BLaER1 (cell line): ENCODE data around the gene URM1.

ENCODE experiments used
- H3K27ac ChIP-seq: shearing (Covaris generic); formaldehyde crosslinking; 2 replicates; pipeline ENCODE4 v1.8.1; 2022
- H3K27me3 ChIP-seq: shearing (Covaris generic); formaldehyde crosslinking; 2 replicates; pipeline ENCODE4 v1.8.1; 2022
- H3K36me3 ChIP-seq: shearing (Covaris generic); formaldehyde crosslinking; 2 replicates; pipeline ENCODE4 v1.8.1; 2022
- H3K4me1 ChIP-seq: shearing (Covaris generic); formaldehyde crosslinking; 2 replicates; pipeline ENCODE4 v1.8.1; 2022
- H3K4me2 ChIP-seq: shearing (Covaris generic); formaldehyde crosslinking; 2 replicates; pipeline ENCODE4 v1.8.1; 2022
- H3K4me3 ChIP-seq: shearing (Covaris generic); formaldehyde crosslinking; 2 replicates; pipeline ENCODE4 v1.8.1; 2022
- H3K9ac ChIP-seq: shearing (Covaris generic); formaldehyde crosslinking; 2 replicates; pipeline ENCODE4 v1.8.1; 2022
- H3K9me3 ChIP-seq: shearing (Covaris generic); formaldehyde crosslinking; 2 replicates; pipeline ENCODE4 v1.8.1; 2022
- H4K20me1 ChIP-seq: shearing (Covaris generic); formaldehyde crosslinking; 2 replicates; pipeline ENCODE4 v1.8.1; 2022
- Cebpa-rat ChIP-seq: shearing (Covaris generic); IDR thresholded peaks from 2 replicates; pipeline ENCODE4 v1.8.1; 2022

The URM1 gene

DNA sequence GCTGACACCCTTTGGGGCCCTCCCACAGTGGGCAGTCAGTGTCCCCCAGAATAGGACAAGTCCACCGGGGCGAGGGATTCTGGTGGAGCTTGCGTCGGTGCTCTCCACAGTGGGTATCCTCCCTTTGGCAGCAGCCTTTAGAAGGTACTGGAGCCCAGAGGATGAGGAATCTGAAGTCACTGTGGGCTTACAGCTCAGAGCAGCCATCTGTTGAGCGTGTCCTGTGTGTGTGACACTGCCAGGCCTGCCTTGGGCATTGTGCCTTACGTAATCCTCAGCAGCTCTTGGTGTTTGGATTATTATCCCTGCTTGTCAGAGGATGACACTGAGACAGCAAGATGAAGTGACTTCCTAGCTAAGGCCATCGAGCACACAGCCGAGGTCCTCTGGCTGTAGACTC is 12.6 kb downstream of the URM1 start:
- Histone ChIP-seq H3K9me3 (no peaks in the 10 kb centered on the region), H3K36me3 (peaks cover 100% of the 10 kb centered on the region), H3K27me3 (no peaks in the 10 kb centered on the region), H3K4me1 (no peaks in the 10 kb centered on the region), H4K20me1 (peaks cover 85% of the 10 kb centered on the region), H3K27ac (no peak overlapping the region), H3K4me2 (no peak overlapping the region), H3K4me3 (no peak overlapping the region), H3K9ac (no peak overlapping the region)
- no peak for TF ChIP-seq Cebpa-rat

DNA sequence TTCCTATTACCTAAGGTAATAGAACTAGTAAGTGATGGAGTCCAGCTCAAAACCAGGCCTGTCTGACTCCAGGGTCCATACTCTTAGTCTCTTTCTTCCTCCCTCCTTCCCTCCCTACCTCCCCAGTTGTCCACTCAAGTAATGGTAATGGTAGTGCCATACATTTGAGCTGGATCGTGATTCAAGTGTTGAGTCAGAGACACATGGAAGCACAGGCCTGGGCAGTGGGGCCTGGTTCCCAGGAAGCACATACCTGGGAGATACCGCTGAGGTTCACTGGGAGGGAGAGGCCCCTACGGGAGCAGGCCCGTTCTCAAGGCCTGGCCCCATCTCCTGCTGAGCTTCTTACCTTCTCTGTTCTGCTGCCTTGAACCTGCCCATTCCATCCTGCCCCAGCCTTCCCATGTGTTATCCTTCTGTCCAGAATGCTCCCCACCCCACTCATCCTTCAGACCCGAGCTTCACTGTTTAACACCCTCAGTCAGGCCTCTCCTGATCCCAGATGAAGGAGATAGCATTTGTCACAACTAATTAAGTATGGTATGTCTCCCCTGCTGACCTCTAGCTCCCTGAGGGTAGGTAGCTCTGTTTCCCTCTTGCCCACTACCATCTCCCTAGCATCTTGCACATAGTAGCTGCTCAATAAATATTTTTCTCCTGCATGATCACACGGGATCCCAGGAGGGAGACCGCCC is 13.8 kb downstream of the URM1 start:
- H3K4me2 ChIP-seq: no peak overlapping the region
- H4K20me1 ChIP-seq: peaks cover 81% of the 10 kb centered on the region
- no peak overlapping the region for H3K4me3 ChIP-seq
- no peak overlapping the region for H3K9ac ChIP-seq
- no peak for TF ChIP-seq Cebpa-rat
- H3K27ac ChIP-seq: no peak overlapping the region
- H3K9me3 ChIP-seq: no peaks in the 10 kb centered on the region
- no peaks in the 10 kb centered on the region for H3K27me3 ChIP-seq
- peaks cover 100% of the 10 kb centered on the region for H3K36me3 ChIP-seq
- H3K4me1 ChIP-seq: no peaks in the 10 kb centered on the region

DNA sequence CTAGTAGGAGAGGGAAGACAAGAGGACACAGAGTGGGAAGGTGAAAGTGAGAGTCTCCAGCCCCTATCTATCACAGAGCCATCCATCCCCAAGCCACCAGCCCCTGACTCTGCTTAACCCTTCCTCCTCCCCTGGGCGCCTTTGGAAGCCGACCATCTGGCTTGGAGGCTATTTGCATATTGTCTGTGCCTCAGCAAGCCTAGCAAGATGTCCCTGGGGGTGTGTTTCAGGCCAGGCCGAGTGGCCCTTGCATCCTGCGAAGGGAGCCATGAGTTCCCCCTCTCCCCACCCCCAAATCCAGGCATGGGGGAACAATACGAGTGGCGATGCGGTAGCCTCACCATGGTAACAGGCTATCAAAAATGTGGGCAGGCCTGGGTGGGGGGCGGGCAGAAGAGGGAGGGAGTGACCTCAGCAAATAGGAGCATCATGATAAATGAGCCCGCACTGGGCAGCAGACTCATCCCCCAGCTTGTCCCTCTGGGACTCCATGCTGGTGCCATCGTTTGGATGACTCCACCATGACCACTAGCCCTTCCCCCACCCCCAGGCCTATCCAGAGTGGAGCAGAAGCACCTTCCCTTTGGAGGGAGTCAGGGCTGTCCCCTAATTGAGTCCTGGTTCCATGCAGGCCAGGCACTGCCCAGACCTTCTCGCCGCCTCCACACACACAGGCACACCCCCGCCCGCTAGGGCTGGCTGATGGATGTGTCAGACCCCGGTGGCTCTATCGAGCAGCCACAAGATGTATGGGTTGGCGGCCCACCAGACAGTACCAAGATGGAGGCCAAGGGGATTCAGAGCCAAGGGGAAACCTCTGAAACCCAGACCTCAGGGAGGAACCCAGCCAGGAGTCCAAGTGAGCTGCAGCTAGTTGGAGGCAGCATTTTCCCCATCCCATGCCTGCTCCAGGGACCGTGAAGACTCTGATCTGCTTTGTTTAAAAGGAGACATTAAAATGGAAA is 14.6 kb downstream of the URM1 start:
- Histone ChIP-seq H3K36me3 (peaks cover 100% of the 10 kb centered on the region), H3K9ac (no peak overlapping the region), H3K9me3 (no peaks in the 10 kb centered on the region), H3K4me1 (no peaks in the 10 kb centered on the region), H3K27me3 (no peaks in the 10 kb centered on the region), H3K4me3 (no peak overlapping the region), H4K20me1 (peaks cover 74% of the 10 kb centered on the region), H3K4me2 (no peak overlapping the region), H3K27ac (no peak overlapping the region)
- no peak for TF ChIP-seq Cebpa-rat

DNA sequence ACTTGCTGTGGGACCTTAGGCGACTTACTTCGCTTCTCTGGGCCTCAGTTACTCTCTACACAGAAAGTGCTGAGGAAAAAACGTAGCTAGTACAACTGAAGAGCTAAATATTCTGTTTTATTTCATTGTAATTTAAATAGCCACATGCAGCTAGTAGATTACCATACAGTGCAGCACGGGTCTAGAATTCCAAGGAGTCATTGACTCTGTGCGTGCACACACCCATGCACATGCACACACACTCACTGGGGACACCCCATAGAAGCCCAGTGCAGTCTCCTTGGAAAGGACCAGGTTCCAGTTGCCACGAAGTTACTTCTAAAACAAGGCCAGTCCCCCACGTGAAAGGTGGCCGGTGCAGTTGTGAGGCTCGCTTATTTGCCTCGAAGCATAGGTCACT is 17.0 kb downstream of the URM1 start:
- Histone ChIP-seq H3K9me3 (no peaks in the 10 kb centered on the region), H3K4me2 (no peak overlapping the region), H3K4me3 (no peak overlapping the region), H3K27me3 (no peaks in the 10 kb centered on the region), H3K4me1 (no peaks in the 10 kb centered on the region), H3K9ac (no peak overlapping the region), H4K20me1 (peaks cover 61% of the 10 kb centered on the region), H3K36me3 (peaks cover 100% of the 10 kb centered on the region), H3K27ac (no peak overlapping the region)
- no peak for TF ChIP-seq Cebpa-rat

DNA sequence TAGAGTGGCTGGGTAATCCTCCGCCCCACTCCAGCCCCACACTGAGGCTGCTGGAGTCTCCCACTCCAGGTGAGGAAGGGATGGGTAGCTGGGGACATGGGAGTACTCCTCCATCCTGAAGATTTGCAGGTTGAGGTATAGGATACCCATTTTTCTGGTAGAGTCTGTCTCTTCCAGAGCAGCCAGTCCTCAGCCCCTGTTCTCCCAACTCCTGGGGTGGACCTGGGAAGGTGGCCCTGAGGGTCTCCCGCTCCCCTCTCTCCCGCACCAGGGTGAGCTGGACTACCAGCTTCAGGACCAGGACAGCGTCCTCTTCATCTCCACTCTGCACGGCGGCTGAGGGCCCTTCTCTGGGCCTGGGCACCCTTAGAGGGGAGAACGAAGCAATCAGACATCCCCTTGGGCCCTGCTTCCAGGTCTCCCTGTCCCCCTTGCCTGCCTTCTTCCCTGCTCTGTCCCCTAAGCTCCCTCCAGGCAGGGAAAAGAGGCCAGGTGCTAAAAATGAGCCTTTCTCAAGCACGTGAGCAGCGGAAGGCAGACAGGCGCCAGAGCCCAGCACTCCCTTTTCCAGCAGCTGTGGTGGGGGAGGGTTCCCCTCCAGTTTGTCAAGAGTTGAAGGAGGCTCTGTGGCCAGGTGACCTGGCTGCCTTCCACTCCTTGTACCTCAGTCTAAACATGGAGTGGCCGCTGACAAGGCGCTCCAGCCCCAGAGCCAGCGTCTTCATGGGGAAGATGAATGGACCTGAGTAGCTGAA is 18.4 kb downstream of the URM1 start:
- Histone ChIP-seq H3K4me3 (no peak overlapping the region), H3K4me1 (no peaks in the 10 kb centered on the region), H3K36me3 (peaks cover 95% of the 10 kb centered on the region), H3K9ac (no peak overlapping the region), H3K27me3 (no peaks in the 10 kb centered on the region), H4K20me1 (peaks cover 47% of the 10 kb centered on the region), H3K4me2 (no peak overlapping the region), H3K27ac (no peak overlapping the region), H3K9me3 (no peaks in the 10 kb centered on the region)
- no peak for TF ChIP-seq Cebpa-rat

DNA sequence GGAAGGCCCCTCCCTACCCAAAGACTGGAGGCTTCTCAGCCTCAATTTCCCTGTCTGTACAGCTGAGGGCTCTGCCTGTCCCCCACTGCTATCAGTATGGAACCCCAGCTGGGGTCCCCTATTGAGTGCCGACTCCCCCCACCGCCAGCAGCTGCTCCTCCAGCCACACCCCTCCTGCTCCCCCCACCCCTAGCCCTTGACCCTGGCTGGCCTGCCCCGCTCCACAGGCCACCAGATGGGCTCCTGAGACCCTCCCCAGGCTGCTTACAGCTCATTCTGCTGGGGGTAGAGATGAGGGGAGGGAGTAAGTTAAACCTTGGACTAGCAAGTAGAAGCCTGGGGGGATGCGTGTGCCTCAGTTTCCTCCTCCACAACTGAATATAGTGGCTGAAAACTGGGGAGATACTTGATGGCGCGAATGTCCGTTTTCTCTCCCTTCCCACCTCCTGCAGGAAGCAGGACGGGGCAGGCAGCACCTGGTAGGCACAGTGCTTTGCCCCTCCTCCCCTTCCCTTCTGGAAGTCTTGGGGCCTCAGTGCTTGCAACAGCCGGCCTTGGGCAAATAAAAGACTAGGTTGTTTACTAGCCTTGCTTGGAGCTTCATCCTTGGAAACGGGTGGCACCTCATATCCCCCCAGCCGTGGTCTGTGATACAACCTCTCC is 19.1 kb downstream of the URM1 start:
- Histone ChIP-seq H3K4me1 (no peaks in the 10 kb centered on the region), H3K27me3 (no peaks in the 10 kb centered on the region)

DNA sequence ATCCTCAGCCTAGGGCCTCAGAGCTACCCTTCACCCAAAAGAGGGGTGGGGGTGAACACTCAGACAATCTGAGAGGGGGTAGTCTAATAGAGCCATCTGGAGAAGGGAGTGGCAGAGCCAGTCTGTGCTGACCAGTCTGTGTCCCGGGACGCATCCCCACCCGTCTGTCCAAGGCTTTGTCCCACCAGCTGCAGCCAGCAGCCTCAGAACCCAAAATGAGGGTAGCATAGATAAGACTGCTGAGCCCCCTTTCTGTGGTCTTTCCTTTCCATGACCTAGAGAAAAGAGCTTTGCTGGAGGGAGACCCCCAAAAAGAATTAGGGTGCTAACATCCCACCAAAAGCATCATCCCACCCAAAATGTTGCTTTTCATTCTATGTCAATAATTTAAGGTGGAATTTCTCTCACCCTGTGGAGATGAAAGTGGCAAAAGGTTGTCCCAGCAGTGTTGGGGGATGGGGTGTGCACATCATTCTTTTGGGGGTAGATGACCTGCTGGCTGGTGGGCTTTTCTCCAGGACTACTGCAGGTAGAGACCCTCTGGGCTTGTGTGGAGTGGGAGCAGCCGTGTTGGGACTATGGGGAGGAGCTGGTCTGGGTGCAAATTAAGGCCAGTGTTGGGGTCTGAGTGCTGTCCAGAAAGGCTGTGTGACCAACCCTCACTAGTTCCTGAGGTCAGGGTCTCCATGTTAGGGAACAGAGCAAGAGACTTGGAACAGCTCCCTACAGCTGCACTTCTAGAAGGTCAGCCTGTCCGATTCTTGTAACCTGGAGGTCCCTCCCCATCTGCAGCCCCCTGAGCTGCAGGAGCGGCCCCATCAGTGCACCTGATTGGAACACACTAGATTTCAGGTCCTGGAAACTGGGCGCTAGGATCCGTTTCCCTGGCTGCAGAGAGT is 19.9 kb downstream of the URM1 start:
- H3K4me3 ChIP-seq: no peak overlapping the region
- H3K27me3 ChIP-seq: no peaks in the 10 kb centered on the region; the same call in 1 of the 2 replicates

More for the DNA sequence above, 19.1 kb downstream of the URM1 start:
- Histone ChIP-seq H3K9me3 (no peaks in the 10 kb centered on the region), H3K9ac (no peak overlapping the region), H3K4me2 (no peak overlapping the region), H3K4me3 (no peak overlapping the region), H4K20me1 (peaks cover 40% of the 10 kb centered on the region), H3K27ac (no peak overlapping the region), H3K36me3 (peaks cover 88% of the 10 kb centered on the region)
- TF ChIP-seq Cebpa-rat: no peak

DNA sequence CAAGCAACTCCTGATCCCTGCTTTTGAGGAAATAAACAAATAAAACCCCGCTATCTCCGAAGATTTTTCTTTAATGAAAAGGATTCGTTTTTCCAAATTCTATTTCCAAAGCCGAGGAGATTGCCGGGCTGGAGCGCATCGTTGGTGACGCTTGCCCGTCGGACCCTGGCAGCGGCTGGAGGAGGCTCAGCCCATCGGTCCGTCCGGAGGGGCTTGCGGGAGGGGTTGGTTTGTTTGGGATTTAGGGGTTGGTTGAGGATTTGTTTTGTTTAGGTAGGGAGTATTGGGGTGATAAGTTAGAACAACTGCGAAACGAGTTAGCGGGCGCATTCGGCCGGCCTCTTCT is 20.8 kb downstream of the URM1 start:
- no peak for TF ChIP-seq Cebpa-rat
- Histone ChIP-seq H3K27me3 (peaks cover 7% of the 10 kb centered on the region; the same call in 1 of the 2 replicates), H3K4me3 (no peak overlapping the region), H3K36me3 (peaks cover 72% of the 10 kb centered on the region), H3K4me2 (no peak overlapping the region), H3K9me3 (no peaks in the 10 kb centered on the region), H3K4me1 (peaks cover 4% of the 10 kb centered on the region), H3K27ac (no peak overlapping the region), H3K9ac (no peak overlapping the region), H4K20me1 (peaks cover 23% of the 10 kb centered on the region; the same call in 1 of the 2 replicates)

More for the DNA sequence above, 19.9 kb downstream of the URM1 start:
- TF ChIP-seq Cebpa-rat: no peak
- H3K27ac ChIP-seq: no peak overlapping the region
- peaks cover 32% of the 10 kb centered on the region for H4K20me1 ChIP-seq
- H3K9ac ChIP-seq: no peak overlapping the region
- peaks cover 80% of the 10 kb centered on the region for H3K36me3 ChIP-seq
- no peaks in the 10 kb centered on the region for H3K4me1 ChIP-seq
- H3K4me2 ChIP-seq: no peak overlapping the region
- no peaks in the 10 kb centered on the region for H3K9me3 ChIP-seq
